HCT116 (cell line): ENCODE results near the gene FBXL4. TPM values are rescaled to one million over a fixed set of nuclear protein-coding genes. Genes with fewer than 3 reads are reported as not detected.

Source experiments
- ATAC-seq: fragments of 200-7000 bp; cut with Tn5 transposase; 2 replicates; pipeline ENCODE4 v1.9.1; 2020; ENCODE audit warnings: mild to moderate bottlenecking, moderate library complexity
- BruUV-seq: library from RNA; stranded (reverse); fragments of 400-500 nt; replicated peaks from 2 replicates; lab custom pipeline; 2021; lab: Mats Ljungman, UMichigan
- CTCF ChIA-PET: fragments of 300-600 bp; sonication (Branson Sonifier 250); formaldehyde crosslinking; loops from one replicate; lab custom pipeline; 2021; ENCODE audit warnings: antibody characterized with exemption; lab: Charles Lee
- POLR2A ChIA-PET: fragments of 300-600, 350-600 bp; sonication (Branson Sonifier 250); formaldehyde crosslinking; loops from one replicate; lab custom pipeline; 2021; ENCODE audit warnings: antibody characterized with exemption; lab: Charles Lee
- RAD21 ChIA-PET, 2 experiments: fragments of 300-600 bp; sonication (Branson Sonifier 250); formaldehyde crosslinking; loops; one replicate each; lab custom pipeline; 2023; ENCODE audit warnings: low total read pairs in 2 of 2; ENCODE audit not compliant: uncharacterized antibody in 2 of 2, unreplicated experiment in 2 of 2, low non-redundant PET in 1 of 2; lab: Charles Lee
- DNase-seq: peaks from one replicate; pipeline ENCODE4 v3.0.0-alpha.2; 2010; ENCODE audit warnings: low read depth, low spot score
- H2AFZ ChIP-seq: fragments of 200-600 bp; shearing (Covaris generic), sonication (generic); 2 replicates; pipeline ENCODE4 v1.6.1; 2017; ENCODE audit warnings: low read depth, mixed run types, mixed read lengths, antibody characterized with exemption, low read length; ENCODE audit not compliant: poor library complexity, severe bottlenecking
- H3K27ac ChIP-seq: 2 replicates; pipeline ENCODE4 v1.5.1; 2012; ENCODE audit warnings: low read depth, low read length
- H3K27me3 ChIP-seq: fragments of 200-600 bp; sonication (generic); 2 replicates; pipeline ENCODE4 v1.6.1; 2016; ENCODE audit warnings: mixed run types, low read length, mixed read lengths; ENCODE audit not compliant: insufficient read depth
- H3K36me3 ChIP-seq, 2 experiments: fragments of 200-500 bp in 1 of 2; fragments of 200-600 bp in 1 of 2; sonication (Bioruptor generic) in 1 of 2; sonication (generic) in 1 of 2; 2 replicates each; pipeline versions ENCODE4 v1.5.1 to v1.6.1; 2014 to 2016; ENCODE audit warnings: low read length in 2 of 2, inconsistent platforms in 1 of 2, mixed read lengths in 1 of 2, mixed run types in 1 of 2; ENCODE audit not compliant: insufficient read depth in 2 of 2, control insufficient read depth in 1 of 2
- H3K4me1 ChIP-seq, 2 experiments: fragments of 200-600 bp in 1 of 2; sonication (generic) in 1 of 2; 2 replicates each; pipeline versions ENCODE4 v1.5.1 to v1.6.1; 2012 to 2017; ENCODE audit warnings: low read length in 2 of 2, inconsistent platforms in 1 of 2, mild to moderate bottlenecking in 1 of 2, mixed read lengths in 1 of 2, mixed run types in 1 of 2, moderate library complexity in 1 of 2; ENCODE audit not compliant: insufficient read depth in 2 of 2, control insufficient read depth in 1 of 2
- H3K4me2 ChIP-seq: fragments of 200-600 bp; sonication (generic); 2 replicates; pipeline ENCODE4 v1.6.1; 2017; ENCODE audit warnings: mixed run types, low read length, mixed read lengths
- H3K4me3 ChIP-seq, 2 experiments: fragments of 200-600 bp in 1 of 2; sonication (generic) in 1 of 2; replicated peaks in 1 of 2; 2 replicates each; pipeline ENCODE4 v1.5.1; 2011 to 2016; ENCODE audit warnings: low read length in 2 of 2, control low read depth in 1 of 2, low read depth in 1 of 2, mild to moderate bottlenecking in 1 of 2, mixed read lengths in 1 of 2, mixed run types in 1 of 2
- H3K79me2 ChIP-seq: fragments of 200-600 bp; sonication (generic); 2 replicates; pipeline ENCODE4 v1.6.1; 2017; ENCODE audit warnings: mild to moderate bottlenecking, mixed run types, low read length, moderate library complexity, mixed read lengths; ENCODE audit not compliant: insufficient read depth
- H3K9ac ChIP-seq: fragments of 200-600 bp; sonication (generic); 2 replicates; pipeline ENCODE4 v1.6.1; 2016; ENCODE audit warnings: low read length, mixed read lengths
- H3K9me2 ChIP-seq: fragments of 200-600 bp; sonication (generic), shearing (Covaris generic); 2 replicates; pipeline ENCODE4 v1.6.1; 2017; ENCODE audit warnings: mixed run types, mild to moderate bottlenecking, moderate library complexity; ENCODE audit not compliant: insufficient read depth
- H3K9me3 ChIP-seq, 2 experiments: fragments of 200-500 bp in 1 of 2; fragments of 200-600 bp in 1 of 2; sonication (Bioruptor generic) in 1 of 2; sonication (generic) in 1 of 2; 2 replicates each; pipeline ENCODE4 v1.6.1; 2014 to 2017; ENCODE audit warnings: low read length in 2 of 2, mixed read lengths in 2 of 2, inconsistent platforms in 1 of 2, low read depth in 1 of 2, mild to moderate bottlenecking in 1 of 2, mixed run types in 1 of 2, moderate library complexity in 1 of 2; ENCODE audit not compliant: control insufficient read depth in 1 of 2, insufficient read depth in 1 of 2
- H4K20me1 ChIP-seq: fragments of 200-600 bp; sonication (generic), shearing (Covaris generic); 2 replicates; pipeline ENCODE4 v1.6.1; 2017; ENCODE audit warnings: mixed run types, mild to moderate bottlenecking, moderate library complexity; ENCODE audit not compliant: insufficient read depth
- ATF3 ChIP-seq: IDR thresholded peaks from 2 replicates; pipeline ENCODE4 v1.6.1; 2012
- CBX3 ChIP-seq: IDR thresholded peaks from 2 replicates; pipeline ENCODE4 v1.6.1; 2012; ENCODE audit warnings: low read depth
- CEBPB ChIP-seq: IDR thresholded peaks from 2 replicates; pipeline ENCODE4 v1.6.1; 2012; ENCODE audit warnings: low read depth
- EGR1 ChIP-seq: IDR thresholded peaks from 2 replicates; pipeline ENCODE4 v1.6.1; 2012; ENCODE audit warnings: low read depth
- ELF1 ChIP-seq: IDR thresholded peaks from 2 replicates; pipeline ENCODE4 v1.6.1; 2012; ENCODE audit warnings: low read depth, borderline replicate concordance
- EZH2 ChIP-seq: fragments of 200-600 bp; sonication (generic); IDR thresholded peaks from 2 replicates; pipeline ENCODE4 v1.6.1; 2017; ENCODE audit warnings: antibody characterized with exemption, mixed run types
- EZH2phosphoT487 ChIP-seq: fragments of 200-600 bp; IDR thresholded peaks from 2 replicates; pipeline ENCODE4 v1.6.1; 2018; ENCODE audit warnings: antibody characterized with exemption, borderline replicate concordance
- JUND ChIP-seq: IDR thresholded peaks from 2 replicates; pipeline ENCODE4 v1.6.1; 2012
- POLR2A ChIP-seq: IDR thresholded peaks from 2 replicates; pipeline ENCODE4 v1.7.0; 2011; ENCODE audit warnings: borderline replicate concordance; ENCODE audit not compliant: insufficient read depth, insufficient read length; ENCODE audit errors: extremely low read depth
- POLR2AphosphoS5 ChIP-seq: IDR thresholded peaks from 2 replicates; pipeline ENCODE4 v1.6.1; 2011; ENCODE audit warnings: mild to moderate bottlenecking, low read depth, low read length, moderate library complexity
- RAD21 ChIP-seq: IDR thresholded peaks from 2 replicates; pipeline ENCODE4 v1.6.1; 2012; ENCODE audit warnings: low read depth, mild to moderate bottlenecking
- SP1 ChIP-seq: IDR thresholded peaks from 2 replicates; pipeline ENCODE4 v1.6.1; 2012; ENCODE audit warnings: low read depth
- SRF ChIP-seq: IDR thresholded peaks from 2 replicates; pipeline ENCODE4 v1.6.1; 2012; ENCODE audit warnings: low read depth
- ZBTB33 ChIP-seq: IDR thresholded peaks from 2 replicates; pipeline ENCODE4 v1.6.1; 2011; ENCODE audit warnings: mild to moderate bottlenecking, low read length, moderate library complexity; ENCODE audit not compliant: insufficient replicate concordance; ENCODE audit errors: extremely low read depth
- ZNF274 ChIP-seq: fragments of 200-500 bp; sonication (Bioruptor generic); IDR thresholded peaks from 2 replicates; pipeline ENCODE4 v1.6.1; 2014; ENCODE audit warnings: mild to moderate bottlenecking, low read depth, low read length, inconsistent platforms
- intact Hi-C: fragments of 100-400 bp; cut with micrococcal nuclease; formaldehyde crosslinking; loops from 2 replicates; pipeline ENCODE4 v1.10.0; 2022
- total RNA-seq: library from RNA; stranded (reverse); gene quantifications from one replicate; pipeline ENCODE4 v1.2.1, GENCODE V29; 2021; ENCODE audit not compliant: unreplicated experiment
- TF ChIP-seq, protein P1 (sequence below), 3 experiments: fragments of 200-600 bp in 1 of 3; sonication (generic) in 1 of 3; IDR thresholded peaks in 2 of 3; conservative IDR thresholded peaks in 1 of 3; 2 replicates each; pipeline ENCODE4 v1.5.1; 2012 to 2017; ENCODE audit warnings: low read depth in 2 of 3, low read length in 2 of 3, antibody characterized with exemption in 1 of 3, borderline replicate concordance in 1 of 3, control low read depth in 1 of 3, mild to moderate bottlenecking in 1 of 3, mixed read lengths in 1 of 3, mixed run types in 1 of 3, moderate library complexity in 1 of 3; ENCODE audit not compliant: insufficient read depth in 1 of 3
- TF ChIP-seq, protein P2 (sequence below): IDR thresholded peaks from 2 replicates; pipeline ENCODE4 v1.6.1; 2012

Gene FBXL4
- total RNA-seq, 1 experiment from 2014 or later, result 15.7 TPM

GRCh38 chr6:98931696-98932095, 16.1 kb downstream of the FBXL4 start:
- H3K4me3 ChIP-seq, result no peak overlapping the region
- no TSS peak for BruUV-seq
- no peak overlapping the region for H3K9ac ChIP-seq
- CTCF ChIA-PET, result no interaction called here
- H3K79me2 ChIP-seq, result peaks cover 49% of the 10 kb centered on the region
- H3K9me3 ChIP-seq, result no peaks in the 10 kb centered on the region
- no peaks in the 10 kb centered on the region for H3K4me1 ChIP-seq
- POLR2A ChIA-PET, result no interaction called here
- DNase-seq (no peak), ATAC-seq (no peak)
- H3K4me2 ChIP-seq, result no peak overlapping the region
- no peaks in the 10 kb centered on the region for H3K27me3 ChIP-seq
- no peak overlapping the region for H2AFZ ChIP-seq
- 0 out of 4 replicates have a peak, but pooled peaks cover 0 to 3% of the 10 kb centered on the region in 2 experiments for H3K36me3 ChIP-seq
- H3K27ac ChIP-seq, result no peak overlapping the region
- no peaks in the 10 kb centered on the region for H3K9me2 ChIP-seq
- RAD21 ChIA-PET, result no interaction called here
- intact Hi-C loops, result no loop called here
- TF ChIP-seq EZH2 (no peak), ELF1 (no peak), ZBTB33 (no peak), ZNF274 (no peak), SP1 (no peak), EZH2phosphoT487 (no peak), JUND (no peak), EGR1 (no peak), POLR2A (no peak), ATF3 (no peak), SRF (no peak), CEBPB (no peak), RAD21 (no peak), POLR2AphosphoS5 (no peak), CBX3 (no peak)
- TF ChIP-seq, protein P1, sequence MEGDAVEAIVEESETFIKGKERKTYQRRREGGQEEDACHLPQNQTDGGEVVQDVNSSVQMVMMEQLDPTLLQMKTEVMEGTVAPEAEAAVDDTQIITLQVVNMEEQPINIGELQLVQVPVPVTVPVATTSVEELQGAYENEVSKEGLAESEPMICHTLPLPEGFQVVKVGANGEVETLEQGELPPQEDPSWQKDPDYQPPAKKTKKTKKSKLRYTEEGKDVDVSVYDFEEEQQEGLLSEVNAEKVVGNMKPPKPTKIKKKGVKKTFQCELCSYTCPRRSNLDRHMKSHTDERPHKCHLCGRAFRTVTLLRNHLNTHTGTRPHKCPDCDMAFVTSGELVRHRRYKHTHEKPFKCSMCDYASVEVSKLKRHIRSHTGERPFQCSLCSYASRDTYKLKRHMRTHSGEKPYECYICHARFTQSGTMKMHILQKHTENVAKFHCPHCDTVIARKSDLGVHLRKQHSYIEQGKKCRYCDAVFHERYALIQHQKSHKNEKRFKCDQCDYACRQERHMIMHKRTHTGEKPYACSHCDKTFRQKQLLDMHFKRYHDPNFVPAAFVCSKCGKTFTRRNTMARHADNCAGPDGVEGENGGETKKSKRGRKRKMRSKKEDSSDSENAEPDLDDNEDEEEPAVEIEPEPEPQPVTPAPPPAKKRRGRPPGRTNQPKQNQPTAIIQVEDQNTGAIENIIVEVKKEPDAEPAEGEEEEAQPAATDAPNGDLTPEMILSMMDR (IDR thresholded peaks at IDR 0.05 in 2 of 3, conservative IDR thresholded peaks at IDR 0.05 in 1 of 3; ENCODE audit: borderline replicate concordance in 1 of 3, insufficient read depth in 1 of 3, low read depth in 2 of 3, low read length in 2 of 3), result no peak
- TF ChIP-seq, protein P2, sequence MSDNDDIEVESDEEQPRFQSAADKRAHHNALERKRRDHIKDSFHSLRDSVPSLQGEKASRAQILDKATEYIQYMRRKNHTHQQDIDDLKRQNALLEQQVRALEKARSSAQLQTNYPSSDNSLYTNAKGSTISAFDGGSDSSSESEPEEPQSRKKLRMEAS, result no peak
- no peaks in the 10 kb centered on the region; the same call in 1 of the 2 replicates for H4K20me1 ChIP-seq
